Amygdala (tissue), 56 donors: ENCODE results near the gene GOLT1A.
"Not testable (repeated sequence)": the region's sequence is repeated elsewhere in the genome, so short reads cannot be mapped to it uniquely, and the experiment has no call there.

Experiments
- DNase-seq, 56 donors: peaks; one replicate each; lab custom pipeline; 2025; lab: John Stamatoyannopoulos, UW

The GOLT1A gene

GRCh38 chr1:204249736-204250427 lies 36.1 kb upstream of the GOLT1A start:
- peak in 3 of 56 donors; percentile 29 to 36 (median 31) for DNase-seq

- peak in 6 of 56 donors; percentile 30 to 45 (median 42) for DNase-seq
Observed at GRCh38 chr1:204248954-204249353, 35.2 kb upstream of the GOLT1A start.

- DNase-seq = no peak
Observed at GRCh38 chr1:204246876-204247275, 33.1 kb upstream of the GOLT1A start.

GRCh38 chr1:204242920-204243319 lies 29.1 kb upstream of the GOLT1A start:
- DNase-seq = no peak

GRCh38 chr1:204241914-204242313 lies 28.1 kb upstream of the GOLT1A start:
- no peak for DNase-seq

GRCh38 chr1:204241050-204241449 lies 27.3 kb upstream of the GOLT1A start:
- no peak for DNase-seq

- DNase-seq = no peak
Observed at GRCh38 chr1:204240233-204240632, 26.4 kb upstream of the GOLT1A start.

- not testable (repeated sequence) for DNase-seq
Observed at GRCh38 chr1:204239401-204239800, 25.6 kb upstream of the GOLT1A start.

GRCh38 chr1:204238520-204238919 lies 24.7 kb upstream of the GOLT1A start:
- DNase-seq = not testable (repeated sequence)

GRCh38 chr1:204237515-204237914 lies 23.7 kb upstream of the GOLT1A start:
- not testable (repeated sequence) for DNase-seq

- no peak for DNase-seq
Observed at GRCh38 chr1:204232526-204232925, 18.7 kb upstream of the GOLT1A start.

- no peak for DNase-seq
Observed at GRCh38 chr1:204230211-204230610, 16.4 kb upstream of the GOLT1A start.

- no peak for DNase-seq
Observed at GRCh38 chr1:204228896-204229295, 15.1 kb upstream of the GOLT1A start.

GRCh38 chr1:204227996-204228785 lies 14.4 kb upstream of the GOLT1A start:
- no peak for DNase-seq

GRCh38 chr1:204227351-204227750 lies 13.6 kb upstream of the GOLT1A start:
- no peak for DNase-seq

GRCh38 chr1:204225841-204226735 lies 12.3 kb upstream of the GOLT1A start:
- no peak for DNase-seq

- DNase-seq = no peak
Observed at GRCh38 chr1:204224655-204225054, 10.9 kb upstream of the GOLT1A start.

- no peak for DNase-seq
Observed at GRCh38 chr1:204223129-204223860, 9.5 kb upstream of the GOLT1A start.

GRCh38 chr1:204222764-204223055 lies 8.9 kb upstream of the GOLT1A start:
- DNase-seq = no peak

GRCh38 chr1:204222006-204222763 lies 8.4 kb upstream of the GOLT1A start:
- DNase-seq = no peak
